ENCODE results near the gene TUBGCP2.

Gene TUBGCP2

GRCh38 chr10:133308421-133309099 lies at the start of gene TUBGCP2, which contains the start of gene ZNF511:
TSS of gene TUBGCP2 (minus strand) at chr10:133308872. CDS start at chr10:133302941, 5,931 bp downstream.
TSS of gene ZNF511 (plus strand) at chr10:133308914. CDS start at chr10:133308944, 30 bp downstream.
- DNase-seq (ENCODE audit: low read depth in 2 of 2, low spot score in 1 of 2): peak; percentile 71 to 79

- DNase-seq (ENCODE audit: low read depth in 2 of 2, low spot score in 1 of 2): peak; percentile 34 to 42
Measured at GRCh38 chr10:133357285-133358161, 48.9 kb upstream of the TUBGCP2 start, which contains the start of gene FUOM. TSS of gene FUOM (minus strand) at chr10:133358019. CDS start at chr10:133358007, 12 bp downstream.

DNA sequence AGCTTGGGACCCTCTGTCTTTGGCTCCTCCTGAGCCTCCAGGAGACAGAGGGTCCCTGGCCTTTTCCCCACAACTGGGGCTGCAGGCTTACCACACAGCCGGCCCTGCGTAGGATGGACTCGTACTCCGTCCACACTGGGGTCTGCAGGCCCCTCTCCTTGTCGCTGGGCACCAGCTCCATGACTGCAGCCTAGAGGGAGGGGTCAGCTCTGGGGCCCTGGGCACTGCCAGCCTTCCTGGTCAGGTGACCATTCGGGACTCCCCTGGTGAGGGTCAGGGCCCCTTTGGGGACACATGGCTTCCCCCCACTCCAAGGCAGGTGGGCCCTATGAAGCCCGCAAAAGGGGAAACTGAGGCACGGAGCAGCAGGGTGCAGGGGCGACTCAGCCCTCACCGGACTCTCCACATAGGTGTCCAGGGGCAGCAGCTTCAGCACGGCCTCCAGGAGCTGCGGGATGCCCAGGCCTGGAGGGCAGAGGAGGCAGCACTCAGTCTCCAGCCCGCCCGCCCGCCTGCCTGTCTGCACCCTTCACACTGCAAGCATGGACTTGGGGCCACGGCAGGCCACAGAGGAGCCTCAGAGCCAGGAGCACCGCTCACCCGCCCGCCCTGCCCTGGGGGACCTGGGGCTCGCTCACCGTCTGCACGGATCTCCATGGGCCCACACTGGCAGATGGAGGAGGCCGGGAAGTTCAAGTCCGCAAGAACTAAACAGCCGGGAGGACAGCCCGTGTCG lies 48.0 kb upstream of the TUBGCP2 start:
- no peak for DNase-seq (ENCODE audit: low read depth in 2 of 2, low spot score in 1 of 2)

DNA sequence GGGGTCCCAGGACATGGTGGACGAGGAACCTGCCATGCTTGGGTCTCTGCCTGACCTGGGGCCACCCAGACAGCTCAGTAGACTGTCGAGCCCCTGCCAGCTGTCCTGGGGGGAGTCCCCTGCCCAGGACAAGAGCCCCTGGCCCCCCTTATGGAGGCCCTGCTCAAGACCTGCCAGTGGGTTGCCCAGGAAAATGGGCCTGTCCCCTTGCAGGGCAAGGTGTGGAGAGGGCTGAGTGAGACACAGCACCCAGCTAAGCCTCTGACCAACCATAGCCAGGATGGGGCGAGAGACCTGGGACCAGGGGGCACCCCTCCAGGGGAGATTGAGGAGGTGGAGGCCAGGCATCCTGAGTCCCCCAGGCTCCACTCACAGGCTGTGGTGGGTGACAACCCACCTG lies 47.3 kb upstream of the TUBGCP2 start:
- no peak for DNase-seq (ENCODE audit: low read depth in 2 of 2, low spot score in 1 of 2)

DNA sequence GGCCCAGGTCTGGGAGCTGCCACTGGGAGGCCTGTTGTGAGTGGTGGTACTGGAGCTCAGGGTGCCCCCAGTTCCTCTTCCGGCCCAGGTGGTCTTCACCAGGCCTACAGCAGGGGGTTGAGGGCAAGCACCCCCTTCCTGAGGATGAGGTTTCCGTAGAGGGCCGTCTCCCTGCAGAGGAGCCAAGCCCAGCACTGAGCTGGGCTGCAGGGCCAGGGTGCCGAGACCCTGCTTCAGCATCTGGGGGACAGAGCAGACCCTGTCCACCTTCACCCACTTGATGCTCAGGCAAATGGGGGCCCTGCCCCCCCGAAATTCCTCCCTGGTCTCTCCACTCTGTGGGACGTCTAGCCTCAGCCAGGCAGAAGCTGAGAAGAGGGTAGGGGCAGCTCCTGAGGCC lies 46.6 kb upstream of the TUBGCP2 start:
- DNase-seq (ENCODE audit: low read depth in 2 of 2, low spot score in 1 of 2): no peak

- no peak for DNase-seq (ENCODE audit: low read depth in 2 of 2, low spot score in 1 of 2)
Measured at GRCh38 chr10:133354672-133355240, 46.1 kb upstream of the TUBGCP2 start.

- no peak for DNase-seq (ENCODE audit: low read depth in 2 of 2, low spot score in 1 of 2)
Measured at GRCh38 chr10:133353988-133354605, 45.4 kb upstream of the TUBGCP2 start.

DNA sequence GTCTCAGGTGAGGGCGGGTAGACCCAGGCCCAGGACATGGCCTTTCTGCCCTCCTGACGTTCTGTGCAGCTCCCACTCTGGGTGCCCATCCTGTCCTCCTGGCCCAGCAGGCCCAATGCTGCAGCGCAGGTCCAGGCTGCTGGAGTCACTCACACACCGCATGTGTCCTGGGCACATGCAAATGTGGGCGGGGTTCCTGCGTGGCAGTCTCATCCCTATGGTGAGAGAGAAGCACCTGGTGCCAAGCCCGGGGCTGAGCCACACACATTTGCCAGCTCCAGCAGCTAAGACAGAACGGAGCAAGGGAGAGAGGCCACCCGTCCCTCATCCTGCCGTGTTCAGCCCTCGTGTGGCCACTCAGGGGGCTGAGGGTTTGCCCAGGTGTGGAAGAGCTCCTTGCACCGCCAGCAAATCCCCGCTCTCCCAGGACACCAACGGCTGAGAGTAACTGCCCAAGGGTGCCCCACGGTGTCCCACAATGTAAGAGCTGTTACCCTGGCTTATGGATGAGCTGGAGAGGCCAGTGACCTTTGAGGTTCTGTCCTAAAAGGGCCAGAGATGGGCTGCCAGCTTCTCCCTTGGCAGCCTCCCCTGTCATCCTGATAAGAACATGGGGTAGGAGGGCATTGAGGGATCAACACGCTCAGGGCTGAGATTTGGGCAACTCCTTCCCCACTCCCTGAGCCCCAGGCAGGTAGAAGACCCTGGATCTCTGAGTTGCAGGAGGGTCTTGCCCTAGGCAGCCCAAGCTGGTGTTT lies 44.7 kb upstream of the TUBGCP2 start:
- no peak for DNase-seq (ENCODE audit: low read depth in 2 of 2, low spot score in 1 of 2)

DNA sequence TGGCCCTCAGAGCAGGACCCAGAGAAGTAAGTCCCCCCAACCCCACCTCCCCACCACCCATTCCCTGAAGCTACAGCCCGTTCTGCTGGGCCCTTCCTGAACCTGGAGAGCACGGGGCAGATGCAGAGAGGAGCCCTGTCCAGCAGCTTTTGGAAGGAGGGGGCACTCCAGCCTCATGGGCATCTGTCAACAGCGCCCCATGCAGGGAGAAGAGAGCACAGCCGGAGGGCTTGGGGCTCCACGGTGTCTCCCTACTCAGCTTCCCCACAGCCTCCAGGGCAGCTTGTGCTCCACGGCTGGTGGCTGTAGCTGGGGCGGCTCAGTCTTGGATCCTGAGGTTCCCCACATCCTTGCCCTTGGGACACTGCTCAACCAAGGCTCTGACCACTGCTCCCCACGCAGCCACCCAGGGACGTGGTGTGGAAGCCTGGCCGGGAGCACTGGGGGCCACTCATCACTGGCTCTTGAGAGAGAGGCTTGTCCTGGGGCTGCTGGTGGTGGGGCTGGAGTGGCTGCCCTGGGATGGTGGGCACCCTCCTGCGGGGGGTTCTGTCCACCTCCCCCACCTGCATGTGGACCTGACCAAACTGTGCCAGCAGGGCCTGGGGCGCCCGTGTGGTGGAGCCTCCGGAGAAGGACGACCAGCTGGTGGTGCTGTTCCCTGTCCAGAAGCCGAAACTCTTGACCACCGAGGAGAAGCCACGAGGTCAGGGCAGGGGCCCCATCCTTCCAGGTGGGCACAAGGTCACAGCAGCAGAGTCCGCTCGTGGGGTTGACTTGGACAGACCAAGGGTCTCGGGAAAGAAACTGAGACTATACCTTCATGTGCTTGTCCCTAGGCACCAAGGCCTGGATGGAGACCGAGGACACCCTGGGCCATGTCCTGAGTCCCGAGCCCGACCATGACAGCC lies 43.0 kb upstream of the TUBGCP2 start:
- no peak for DNase-seq (ENCODE audit: low read depth in 2 of 2, low spot score in 1 of 2)

- DNase-seq (ENCODE audit: low read depth in 2 of 2, low spot score in 1 of 2): no peak
Measured at GRCh38 chr10:133350950-133351329, 42.3 kb upstream of the TUBGCP2 start.

DNA sequence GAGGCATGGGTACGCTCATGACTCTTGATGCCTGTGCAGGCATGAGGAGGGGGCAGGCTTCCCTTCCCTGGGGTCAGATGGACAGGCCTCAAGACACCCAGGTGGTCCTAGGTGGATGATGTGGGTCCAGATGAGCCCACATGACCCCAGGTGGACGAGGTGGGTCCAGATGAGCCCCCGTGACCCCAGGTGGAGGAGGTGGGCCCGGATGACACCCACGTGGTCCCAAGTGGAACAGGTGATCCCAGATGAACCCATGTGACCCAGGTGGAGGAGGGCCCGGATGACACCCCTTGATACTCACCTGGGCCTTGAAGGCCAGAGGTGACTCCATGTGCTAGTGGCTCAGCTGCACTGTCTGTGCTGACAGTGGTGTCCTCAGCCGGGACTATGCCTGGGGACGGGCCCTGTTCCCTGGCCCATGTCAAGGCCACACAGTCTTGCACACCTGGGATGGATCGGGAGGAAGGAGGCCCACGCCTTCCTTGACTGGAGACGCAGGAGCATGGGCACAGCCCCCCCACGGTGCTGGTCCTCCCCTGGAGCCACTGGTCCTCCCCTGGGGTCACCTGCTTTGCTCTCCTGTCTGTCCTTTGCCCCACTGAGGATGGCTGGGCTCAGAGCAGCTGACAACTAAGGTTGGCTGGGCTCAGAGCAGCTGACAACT lies 41.7 kb upstream of the TUBGCP2 start:
- DNase-seq (ENCODE audit: low read depth in 2 of 2, low spot score in 1 of 2): no peak

DNA sequence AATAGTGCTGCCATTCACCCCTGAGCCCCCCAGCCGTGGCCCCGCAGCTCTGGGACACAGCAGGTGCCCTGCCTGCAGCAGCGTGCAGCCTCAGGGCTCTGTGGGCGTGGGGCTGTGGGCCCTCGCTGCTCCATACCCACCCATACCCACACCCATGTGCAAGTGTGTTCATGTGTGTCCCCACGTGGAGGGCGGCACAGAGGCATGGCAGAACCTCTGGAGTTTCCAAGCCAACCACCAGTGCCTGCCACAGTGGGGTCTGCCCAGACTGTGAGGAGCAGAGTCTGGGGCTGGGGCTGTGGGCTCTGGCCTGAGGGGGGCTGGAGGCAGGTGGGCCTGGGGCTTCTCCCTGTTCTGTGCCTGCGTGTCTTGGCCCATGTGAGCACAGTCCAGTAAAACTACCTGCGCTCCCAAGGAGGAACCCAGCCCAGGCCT lies 40.9 kb upstream of the TUBGCP2 start:
- DNase-seq (ENCODE audit: low read depth in 2 of 2, low spot score in 1 of 2): no peak

DNA sequence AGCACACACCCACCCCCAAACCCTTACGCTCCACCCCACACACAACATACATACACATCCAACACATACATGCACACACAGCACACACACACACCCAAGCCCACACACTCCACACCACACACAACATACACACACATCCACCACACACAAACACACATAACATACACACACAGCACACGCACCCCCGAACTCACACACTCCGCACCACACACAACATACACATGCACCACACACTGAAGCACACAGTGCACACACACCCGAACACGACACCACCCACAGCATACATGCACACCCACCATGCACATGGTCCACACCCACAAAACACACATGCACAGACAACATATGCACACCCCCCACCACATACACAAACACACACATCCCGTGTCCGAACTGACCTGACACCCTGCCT lies 40.5 kb upstream of the TUBGCP2 start:
- DNase-seq (ENCODE audit: low read depth in 2 of 2, low spot score in 1 of 2): no peak

DNA sequence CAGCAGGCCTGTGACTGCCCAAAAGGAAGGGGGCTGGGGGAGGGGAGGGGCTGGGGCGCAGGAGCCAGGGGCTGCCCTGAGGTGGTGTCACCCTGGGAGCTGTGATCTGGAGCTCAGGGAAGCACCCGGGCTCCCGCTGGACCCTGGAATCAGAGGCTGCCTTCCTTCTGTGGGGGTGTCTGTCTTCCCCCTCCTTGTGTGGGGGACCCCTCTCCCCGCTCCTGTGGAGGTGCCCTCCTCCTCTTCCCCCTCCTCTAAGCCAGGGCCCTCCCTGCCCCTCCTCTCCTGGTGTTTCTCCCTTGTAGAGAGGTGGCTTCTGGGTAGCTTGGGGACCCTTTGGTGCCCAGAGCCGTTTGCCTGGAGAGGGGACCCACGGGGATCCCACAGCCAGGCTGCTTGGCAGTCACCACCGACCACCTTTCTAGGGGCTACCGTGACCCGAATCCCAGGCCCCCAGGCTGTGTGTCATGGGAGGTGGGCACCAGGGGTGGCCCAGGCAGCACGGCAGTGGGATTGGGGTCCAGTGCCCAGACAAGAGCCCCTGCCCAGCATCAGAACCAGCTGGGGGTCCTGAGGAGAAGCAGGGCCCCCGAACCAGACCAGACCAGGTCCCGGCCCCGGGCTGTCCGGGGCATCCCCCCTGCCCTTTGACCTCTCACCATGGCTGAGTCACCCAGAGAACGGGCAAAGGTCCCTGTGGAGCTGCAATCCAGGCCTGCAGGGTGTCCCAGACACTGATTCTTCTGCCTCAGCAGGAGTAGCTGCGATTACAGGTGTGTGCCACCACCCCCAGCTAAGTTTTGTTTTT lies 39.2 kb upstream of the TUBGCP2 start:
- DNase-seq (ENCODE audit: low read depth in 2 of 2, low spot score in 1 of 2): no peak

DNA sequence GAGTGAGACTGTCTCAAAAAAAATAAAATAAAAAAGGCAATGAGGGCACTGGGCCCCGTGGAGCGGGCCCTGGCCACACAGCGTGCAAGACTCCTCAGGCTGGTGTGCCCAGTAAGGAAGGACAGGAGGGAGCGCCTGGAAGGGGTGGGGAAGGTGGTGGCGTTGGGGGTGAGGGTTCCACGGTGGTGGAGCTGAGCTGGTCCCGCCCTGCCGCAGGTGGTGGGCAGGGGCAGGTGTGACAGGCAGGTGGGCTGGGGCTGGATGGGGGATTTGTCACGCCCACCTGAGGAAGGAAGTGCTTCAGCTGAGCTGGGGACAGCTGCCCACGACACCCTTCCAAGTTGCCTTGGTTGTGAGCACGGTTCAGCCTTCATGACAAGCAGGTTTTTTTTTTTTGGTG lies 37.7 kb upstream of the TUBGCP2 start:
- no peak for DNase-seq (ENCODE audit: low read depth in 2 of 2, low spot score in 1 of 2)

- no peak for DNase-seq (ENCODE audit: low read depth in 2 of 2, low spot score in 1 of 2)
Measured at GRCh38 chr10:133344236-133344635, 35.6 kb upstream of the TUBGCP2 start.

DNA sequence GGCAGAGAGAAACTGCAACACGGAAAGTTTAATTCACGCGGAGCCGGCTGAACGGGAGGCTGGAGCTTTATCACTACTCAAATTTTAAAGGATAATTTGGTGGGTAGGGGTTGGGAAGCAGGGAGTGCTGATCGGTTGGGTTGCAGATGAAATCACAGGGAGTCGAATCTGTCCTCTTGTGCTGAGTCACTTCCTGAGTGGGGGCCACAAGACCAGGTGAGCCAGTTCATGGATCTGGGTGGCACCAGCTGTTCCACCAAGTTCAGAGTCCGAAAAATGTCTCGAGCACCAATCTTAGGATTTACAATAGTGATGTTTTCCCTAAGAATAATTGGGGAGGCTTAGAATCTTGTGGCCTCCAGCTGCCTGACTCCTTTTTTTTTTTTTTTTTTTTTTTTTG lies 34.9 kb upstream of the TUBGCP2 start:
- no peak for DNase-seq (ENCODE audit: low read depth in 2 of 2, low spot score in 1 of 2)

- DNase-seq (ENCODE audit: low read depth in 2 of 2, low spot score in 1 of 2): no peak
Measured at GRCh38 chr10:133342942-133343341, 34.3 kb upstream of the TUBGCP2 start.

Measured in stimulated activated CD8-positive, alpha-beta memory T cell treated with anti-CD3 and anti-CD28 coated beads, Interleukin-4, amount 100 ng/mL, for 4 hours (primary cell).